ENCODE data around the gene LSM7. TPM values are rescaled to one million over a fixed set of nuclear protein-coding genes. Genes with fewer than 3 reads are reported as not detected.
A peak's percentile ranks its signal among the peaks of the same experiment; 100 is the strongest.

Gene LSM7
- total and polyA plus RNA-seq, 2 of the 13 experiments (the other 11 are each of a cell fraction or from before 2014, with no cell fraction given), result 140 to 205 TPM

DNA sequence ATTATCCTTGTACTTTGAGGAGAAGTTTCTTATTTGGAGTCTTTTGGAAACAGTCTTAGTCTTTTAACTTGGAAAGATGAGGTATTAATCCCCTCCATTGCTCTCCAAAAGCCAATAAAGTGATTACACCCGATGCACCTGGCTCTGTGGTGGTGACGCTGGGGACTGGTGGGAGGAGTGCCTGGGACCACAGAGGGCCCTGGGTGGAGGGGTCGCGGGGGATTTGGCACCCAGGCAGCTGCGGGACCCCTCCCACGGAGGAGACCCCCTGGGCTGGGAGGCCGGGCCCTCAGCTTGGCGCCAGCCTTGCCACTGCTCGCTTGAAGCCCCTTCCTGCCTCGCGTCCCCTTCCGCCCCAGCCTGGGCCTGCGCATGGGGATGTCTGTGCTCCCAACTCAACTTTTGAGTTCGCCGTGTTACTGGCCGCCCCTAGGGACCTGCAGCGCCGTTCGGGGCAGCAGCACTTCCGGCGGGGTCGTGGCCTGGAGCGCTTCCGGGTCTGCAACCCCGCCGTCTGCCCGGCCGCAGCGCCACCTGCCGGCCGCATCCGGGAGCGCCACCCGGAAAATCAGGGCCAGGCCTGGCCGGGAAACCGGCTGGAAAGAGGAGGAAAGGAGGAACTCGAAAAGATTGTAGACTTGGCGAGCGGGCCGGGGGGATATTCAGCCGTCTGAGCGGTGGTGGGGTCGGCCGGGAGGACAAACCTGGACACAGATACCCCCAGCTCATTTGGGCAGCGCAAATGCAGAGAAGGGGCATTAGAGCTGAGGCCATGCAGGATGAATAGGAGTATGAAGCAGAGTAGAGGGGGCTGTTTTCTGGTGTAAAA lies 54.8 kb downstream of the LSM7 start (continued):
- no peak for TF ChIP-seq BRCA1 (CRISPR knock-in tag; IDR thresholded peaks at IDR 0.05)
- TF ChIP-seq ZNF800 (CRISPR knock-in tag; IDR thresholded peaks at IDR 0.05), result peak; percentile 47; the same call in 1 of the 2 replicates
- 0 out of 2 replicates have a peak, but pooled peaks have one; percentile 32 for TF ChIP-seq ZFP41 (CRISPR knock-in tag; IDR thresholded peaks at IDR 0.05; ENCODE audit: borderline replicate concordance)
- TF ChIP-seq ZFP90 (CRISPR knock-in tag; IDR thresholded peaks at IDR 0.05; ENCODE audit: borderline replicate concordance), result 0 out of 2 replicates have a peak, but pooled peaks have one; percentile 13
- TF ChIP-seq AHR (CRISPR knock-in tag; IDR thresholded peaks at IDR 0.05), result peak; percentile 85; the same call in 1 of the 2 replicates
- TF ChIP-seq, protein P1, sequence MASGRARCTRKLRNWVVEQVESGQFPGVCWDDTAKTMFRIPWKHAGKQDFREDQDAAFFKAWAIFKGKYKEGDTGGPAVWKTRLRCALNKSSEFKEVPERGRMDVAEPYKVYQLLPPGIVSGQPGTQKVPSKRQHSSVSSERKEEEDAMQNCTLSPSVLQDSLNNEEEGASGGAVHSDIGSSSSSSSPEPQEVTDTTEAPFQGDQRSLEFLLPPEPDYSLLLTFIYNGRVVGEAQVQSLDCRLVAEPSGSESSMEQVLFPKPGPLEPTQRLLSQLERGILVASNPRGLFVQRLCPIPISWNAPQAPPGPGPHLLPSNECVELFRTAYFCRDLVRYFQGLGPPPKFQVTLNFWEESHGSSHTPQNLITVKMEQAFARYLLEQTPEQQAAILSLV (CRISPR knock-in tag; IDR thresholded peaks at IDR 0.05; ENCODE audit: borderline replicate concordance), result no peak
- TF ChIP-seq RERE (CRISPR knock-in tag; IDR thresholded peaks at IDR 0.05; ENCODE audit: low read depth), result no peak
- TF ChIP-seq MED13 (CRISPR knock-in tag; IDR thresholded peaks at IDR 0.05), result no peak
- no peak for TF ChIP-seq HMG20A (CRISPR knock-in tag; IDR thresholded peaks at IDR 0.05; ENCODE audit: borderline replicate concordance)
- TF ChIP-seq PPARG (CRISPR knock-in tag; conservative IDR thresholded peaks at IDR 0.05), result peak; percentile 54; the same call in 1 of the 2 replicates
- TF ChIP-seq, protein P2, sequence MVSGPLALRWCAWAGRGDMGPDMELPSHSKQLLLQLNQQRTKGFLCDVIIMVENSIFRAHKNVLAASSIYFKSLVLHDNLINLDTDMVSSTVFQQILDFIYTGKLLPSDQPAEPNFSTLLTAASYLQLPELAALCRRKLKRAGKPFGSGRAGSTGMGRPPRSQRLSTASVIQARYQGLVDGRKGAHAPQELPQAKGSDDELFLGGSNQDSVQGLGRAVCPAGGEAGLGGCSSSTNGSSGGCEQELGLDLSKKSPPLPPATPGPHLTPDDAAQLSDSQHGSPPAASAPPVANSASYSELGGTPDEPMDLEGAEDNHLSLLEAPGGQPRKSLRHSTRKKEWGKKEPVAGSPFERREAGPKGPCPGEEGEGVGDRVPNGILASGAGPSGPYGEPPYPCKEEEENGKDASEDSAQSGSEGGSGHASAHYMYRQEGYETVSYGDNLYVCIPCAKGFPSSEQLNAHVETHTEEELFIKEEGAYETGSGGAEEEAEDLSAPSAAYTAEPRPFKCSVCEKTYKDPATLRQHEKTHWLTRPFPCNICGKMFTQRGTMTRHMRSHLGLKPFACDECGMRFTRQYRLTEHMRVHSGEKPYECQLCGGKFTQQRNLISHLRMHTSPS (CRISPR knock-in tag; IDR thresholded peaks at IDR 0.05; ENCODE audit: low read depth), result no peak
- TF ChIP-seq, protein P3, sequence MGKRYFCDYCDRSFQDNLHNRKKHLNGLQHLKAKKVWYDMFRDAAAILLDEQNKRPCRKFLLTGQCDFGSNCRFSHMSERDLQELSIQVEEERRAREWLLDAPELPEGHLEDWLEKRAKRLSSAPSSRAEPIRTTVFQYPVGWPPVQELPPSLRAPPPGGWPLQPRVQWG (CRISPR knock-in tag; IDR thresholded peaks at IDR 0.05; ENCODE audit: borderline replicate concordance, low read depth), result no peak
- 0 out of 2 replicates have a peak, but pooled peaks have one; percentile 44 for TF ChIP-seq FOXO1 (CRISPR knock-in tag; IDR thresholded peaks at IDR 0.05)
- peak; percentile 73 for TF ChIP-seq ZNF317 (CRISPR knock-in tag; IDR thresholded peaks at IDR 0.05)

All from HepG2 (cell line).